ENCODE data around the gene ASIC1.

DNA sequence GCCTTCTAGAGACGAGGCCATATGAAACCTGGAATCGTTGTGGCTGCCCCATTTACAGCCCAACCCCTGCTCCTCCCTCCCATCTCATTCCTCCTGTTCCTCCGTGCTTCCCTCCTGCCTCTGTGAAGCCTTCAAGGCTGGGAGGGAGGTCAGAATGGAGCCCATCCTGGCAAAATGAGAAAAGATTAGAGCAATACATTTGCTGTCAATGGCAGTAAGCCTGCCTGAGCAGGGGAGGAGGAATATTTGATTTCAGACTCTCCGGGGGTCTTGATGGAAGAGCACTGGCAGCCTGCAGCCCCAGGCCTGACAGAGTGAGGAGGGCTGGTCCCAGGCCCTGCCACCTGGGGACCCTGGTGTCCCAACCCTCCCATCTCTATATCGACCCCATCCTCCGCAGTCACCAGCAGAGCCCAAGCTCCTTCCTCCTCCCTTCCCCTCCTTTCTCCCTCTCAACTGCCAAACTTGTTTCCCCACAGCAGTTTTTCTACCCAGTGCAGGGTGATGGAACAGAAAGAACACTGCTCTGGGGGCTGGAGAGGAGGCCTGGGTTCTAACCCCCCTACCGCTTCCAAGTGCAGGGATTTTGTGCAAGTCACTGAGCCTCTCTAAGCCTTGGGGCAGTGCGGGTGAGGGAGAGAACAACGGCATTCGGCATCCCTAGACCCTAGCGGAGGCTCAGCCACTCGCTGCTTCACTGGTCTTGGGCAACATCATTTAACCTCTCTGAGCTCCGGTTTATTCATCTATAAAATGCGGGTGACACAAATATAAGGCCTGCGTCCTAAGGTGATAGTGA is 16.1 kb upstream of the ASIC1 start:
- TF ChIP-seq, protein P1, sequence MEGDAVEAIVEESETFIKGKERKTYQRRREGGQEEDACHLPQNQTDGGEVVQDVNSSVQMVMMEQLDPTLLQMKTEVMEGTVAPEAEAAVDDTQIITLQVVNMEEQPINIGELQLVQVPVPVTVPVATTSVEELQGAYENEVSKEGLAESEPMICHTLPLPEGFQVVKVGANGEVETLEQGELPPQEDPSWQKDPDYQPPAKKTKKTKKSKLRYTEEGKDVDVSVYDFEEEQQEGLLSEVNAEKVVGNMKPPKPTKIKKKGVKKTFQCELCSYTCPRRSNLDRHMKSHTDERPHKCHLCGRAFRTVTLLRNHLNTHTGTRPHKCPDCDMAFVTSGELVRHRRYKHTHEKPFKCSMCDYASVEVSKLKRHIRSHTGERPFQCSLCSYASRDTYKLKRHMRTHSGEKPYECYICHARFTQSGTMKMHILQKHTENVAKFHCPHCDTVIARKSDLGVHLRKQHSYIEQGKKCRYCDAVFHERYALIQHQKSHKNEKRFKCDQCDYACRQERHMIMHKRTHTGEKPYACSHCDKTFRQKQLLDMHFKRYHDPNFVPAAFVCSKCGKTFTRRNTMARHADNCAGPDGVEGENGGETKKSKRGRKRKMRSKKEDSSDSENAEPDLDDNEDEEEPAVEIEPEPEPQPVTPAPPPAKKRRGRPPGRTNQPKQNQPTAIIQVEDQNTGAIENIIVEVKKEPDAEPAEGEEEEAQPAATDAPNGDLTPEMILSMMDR (IDR thresholded peaks at IDR 0.05): no peak
- no peak for TF ChIP-seq POLR2A (IDR thresholded peaks at IDR 0.05)

Data from adrenal gland (tissue), 5 donors.